ENCODE results near the gene HABP2. TPM values are rescaled to one million over a fixed set of nuclear protein-coding genes. Genes with fewer than 3 reads are reported as not detected.

HABP2 gene
- total and polyA plus RNA-seq, 9 of the 15 experiments (the other 6 are each of a cell fraction or from before 2014, with no cell fraction given) = 0.09 TPM; not detected in 8

DNA sequence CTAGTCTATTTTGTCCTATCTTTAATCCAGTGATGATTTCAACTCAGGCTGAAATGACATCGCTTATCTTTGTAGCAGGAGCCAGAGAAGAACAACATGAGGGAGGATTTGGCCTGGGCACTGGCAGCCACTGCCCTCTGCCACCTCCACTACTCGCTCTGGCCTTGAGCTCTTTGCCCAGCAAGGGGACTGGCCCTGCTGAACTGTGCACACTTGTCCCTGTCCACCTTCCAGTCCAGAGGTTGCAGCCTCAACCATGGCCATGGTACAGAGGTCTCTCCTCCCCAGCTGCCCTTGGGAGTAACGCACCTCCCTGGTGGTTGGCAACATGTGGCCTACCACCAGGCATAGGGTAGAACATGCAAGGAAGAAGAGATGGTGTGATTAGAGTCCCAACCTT lies 8.4 kb downstream of the HABP2 start (continued):
- TF ChIP-seq HOXB6 (CRISPR knock-in tag; IDR thresholded peaks at IDR 0.05; ENCODE audit: borderline replicate concordance) (no peak), ERF (CRISPR knock-in tag; IDR thresholded peaks at IDR 0.05) (no peak), TRIM24 (IDR thresholded peaks at IDR 0.05) (no peak), KAT7 (CRISPR knock-in tag; IDR thresholded peaks at IDR 0.05; ENCODE audit: borderline replicate concordance) (no peak)
- TF ChIP-seq, protein P1, sequence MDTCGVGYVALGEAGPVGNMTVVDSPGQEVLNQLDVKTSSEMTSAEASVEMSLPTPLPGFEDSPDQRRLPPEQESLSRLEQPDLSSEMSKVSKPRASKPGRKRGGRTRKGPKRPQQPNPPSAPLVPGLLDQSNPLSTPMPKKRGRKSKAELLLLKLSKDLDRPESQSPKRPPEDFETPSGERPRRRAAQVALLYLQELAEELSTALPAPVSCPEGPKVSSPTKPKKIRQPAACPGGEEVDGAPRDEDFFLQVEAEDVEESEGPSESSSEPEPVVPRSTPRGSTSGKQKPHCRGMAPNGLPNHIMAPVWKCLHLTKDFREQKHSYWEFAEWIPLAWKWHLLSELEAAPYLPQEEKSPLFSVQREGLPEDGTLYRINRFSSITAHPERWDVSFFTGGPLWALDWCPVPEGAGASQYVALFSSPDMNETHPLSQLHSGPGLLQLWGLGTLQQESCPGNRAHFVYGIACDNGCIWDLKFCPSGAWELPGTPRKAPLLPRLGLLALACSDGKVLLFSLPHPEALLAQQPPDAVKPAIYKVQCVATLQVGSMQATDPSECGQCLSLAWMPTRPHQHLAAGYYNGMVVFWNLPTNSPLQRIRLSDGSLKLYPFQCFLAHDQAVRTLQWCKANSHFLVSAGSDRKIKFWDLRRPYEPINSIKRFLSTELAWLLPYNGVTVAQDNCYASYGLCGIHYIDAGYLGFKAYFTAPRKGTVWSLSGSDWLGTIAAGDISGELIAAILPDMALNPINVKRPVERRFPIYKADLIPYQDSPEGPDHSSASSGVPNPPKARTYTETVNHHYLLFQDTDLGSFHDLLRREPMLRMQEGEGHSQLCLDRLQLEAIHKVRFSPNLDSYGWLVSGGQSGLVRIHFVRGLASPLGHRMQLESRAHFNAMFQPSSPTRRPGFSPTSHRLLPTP (IDR thresholded peaks at IDR 0.05; ENCODE audit: borderline replicate concordance, extremely low read depth, insufficient read length) = no peak
- TF ChIP-seq, protein P2, sequence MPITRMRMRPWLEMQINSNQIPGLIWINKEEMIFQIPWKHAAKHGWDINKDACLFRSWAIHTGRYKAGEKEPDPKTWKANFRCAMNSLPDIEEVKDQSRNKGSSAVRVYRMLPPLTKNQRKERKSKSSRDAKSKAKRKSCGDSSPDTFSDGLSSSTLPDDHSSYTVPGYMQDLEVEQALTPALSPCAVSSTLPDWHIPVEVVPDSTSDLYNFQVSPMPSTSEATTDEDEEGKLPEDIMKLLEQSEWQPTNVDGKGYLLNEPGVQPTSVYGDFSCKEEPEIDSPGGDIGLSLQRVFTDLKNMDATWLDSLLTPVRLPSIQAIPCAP (CRISPR knock-in tag; IDR thresholded peaks at IDR 0.05; ENCODE audit: borderline replicate concordance) = no peak
- TF ChIP-seq, protein P3, sequence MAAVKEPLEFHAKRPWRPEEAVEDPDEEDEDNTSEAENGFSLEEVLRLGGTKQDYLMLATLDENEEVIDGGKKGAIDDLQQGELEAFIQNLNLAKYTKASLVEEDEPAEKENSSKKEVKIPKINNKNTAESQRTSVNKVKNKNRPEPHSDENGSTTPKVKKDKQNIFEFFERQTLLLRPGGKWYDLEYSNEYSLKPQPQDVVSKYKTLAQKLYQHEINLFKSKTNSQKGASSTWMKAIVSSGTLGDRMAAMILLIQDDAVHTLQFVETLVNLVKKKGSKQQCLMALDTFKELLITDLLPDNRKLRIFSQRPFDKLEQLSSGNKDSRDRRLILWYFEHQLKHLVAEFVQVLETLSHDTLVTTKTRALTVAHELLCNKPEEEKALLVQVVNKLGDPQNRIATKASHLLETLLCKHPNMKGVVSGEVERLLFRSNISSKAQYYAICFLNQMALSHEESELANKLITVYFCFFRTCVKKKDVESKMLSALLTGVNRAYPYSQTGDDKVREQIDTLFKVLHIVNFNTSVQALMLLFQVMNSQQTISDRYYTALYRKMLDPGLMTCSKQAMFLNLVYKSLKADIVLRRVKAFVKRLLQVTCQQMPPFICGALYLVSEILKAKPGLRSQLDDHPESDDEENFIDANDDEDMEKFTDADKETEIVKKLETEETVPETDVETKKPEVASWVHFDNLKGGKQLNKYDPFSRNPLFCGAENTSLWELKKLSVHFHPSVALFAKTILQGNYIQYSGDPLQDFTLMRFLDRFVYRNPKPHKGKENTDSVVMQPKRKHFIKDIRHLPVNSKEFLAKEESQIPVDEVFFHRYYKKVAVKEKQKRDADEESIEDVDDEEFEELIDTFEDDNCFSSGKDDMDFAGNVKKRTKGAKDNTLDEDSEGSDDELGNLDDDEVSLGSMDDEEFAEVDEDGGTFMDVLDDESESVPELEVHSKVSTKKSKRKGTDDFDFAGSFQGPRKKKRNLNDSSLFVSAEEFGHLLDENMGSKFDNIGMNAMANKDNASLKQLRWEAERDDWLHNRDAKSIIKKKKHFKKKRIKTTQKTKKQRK (IDR thresholded peaks at IDR 0.05; ENCODE audit: borderline replicate concordance, low read depth, low read length) = no peak
